Measurements from ENCODE around the gene RSPO3.

- TF ChIP-seq CTCF (IDR thresholded peaks at IDR 0.05) (no peak), POLR2AphosphoS5 (IDR thresholded peaks at IDR 0.05; ENCODE audit: insufficient read depth in 1 of 2, low read depth in 1 of 2) (no peak), POLR2A (IDR thresholded peaks at IDR 0.05) (no peak)
Observed at GRCh38 chr6:127205036-127205435, 86.6 kb downstream of the RSPO3 start.
